ENCODE measurements around the gene LPP.

Gene LPP

GRCh38 chr3:188673646-188674186, 519.8 kb downstream of the LPP start:
- peak; percentile 99 for ATAC-seq (ENCODE audit: low read depth)
- no peaks in the 10 kb centered on the region for H3K36me3 ChIP-seq (ENCODE audit: low read depth)
- H3K4me3 ChIP-seq (ENCODE audit: severe bottlenecking), result no peak overlapping the region
- H3K4me1 ChIP-seq (ENCODE audit: insufficient read depth, poor library complexity, severe bottlenecking), result peaks cover 34% of the 10 kb centered on the region
- DNase-seq (ENCODE audit: low spot score), result no peak
- peak overlapping the region; percentile 88 for H3K27ac ChIP-seq (ENCODE audit: poor library complexity, severe bottlenecking)
- H3K9me3 ChIP-seq (ENCODE audit: severe bottlenecking), result no peaks in the 10 kb centered on the region
- no peak for TF ChIP-seq CTCF (IDR thresholded peaks at IDR 0.05; ENCODE audit: poor library complexity, severe bottlenecking)
- no peaks in the 10 kb centered on the region for H3K27me3 ChIP-seq (ENCODE audit: insufficient read depth, poor library complexity, severe bottlenecking)

GRCh38 chr3:188674595-188674994, 520.6 kb downstream of the LPP start:
- Histone ChIP-seq H3K4me1 (ENCODE audit: insufficient read depth, poor library complexity, severe bottlenecking) (peaks cover 36% of the 10 kb centered on the region), H3K27ac (ENCODE audit: poor library complexity, severe bottlenecking) (peak overlapping the region; percentile 88), H3K4me3 (ENCODE audit: severe bottlenecking) (no peak overlapping the region), H3K9me3 (ENCODE audit: severe bottlenecking) (no peaks in the 10 kb centered on the region), H3K27me3 (ENCODE audit: insufficient read depth, poor library complexity, severe bottlenecking) (no peaks in the 10 kb centered on the region), H3K36me3 (ENCODE audit: low read depth) (no peaks in the 10 kb centered on the region)
- ATAC-seq (ENCODE audit: low read depth) (no peak), DNase-seq (ENCODE audit: low spot score) (no peak)
- TF ChIP-seq CTCF (IDR thresholded peaks at IDR 0.05; ENCODE audit: poor library complexity, severe bottlenecking), result no peak

GRCh38 chr3:188677344-188677743, 523.4 kb downstream of the LPP start:
- no peaks in the 10 kb centered on the region for H3K9me3 ChIP-seq (ENCODE audit: severe bottlenecking)
- H3K4me1 ChIP-seq (ENCODE audit: insufficient read depth, poor library complexity, severe bottlenecking), result peaks cover 33% of the 10 kb centered on the region
- H3K27me3 ChIP-seq (ENCODE audit: insufficient read depth, poor library complexity, severe bottlenecking), result no peaks in the 10 kb centered on the region
- H3K36me3 ChIP-seq (ENCODE audit: low read depth), result no peaks in the 10 kb centered on the region
- H3K4me3 ChIP-seq (ENCODE audit: severe bottlenecking), result no peak overlapping the region
- no peak for DNase-seq (ENCODE audit: low spot score)
- H3K27ac ChIP-seq (ENCODE audit: poor library complexity, severe bottlenecking), result no peak overlapping the region
- ATAC-seq (ENCODE audit: low read depth), result no peak
- no peak for TF ChIP-seq CTCF (IDR thresholded peaks at IDR 0.05; ENCODE audit: poor library complexity, severe bottlenecking)

GRCh38 chr3:188680189-188680588, 526.2 kb downstream of the LPP start:
- ATAC-seq (ENCODE audit: low read depth), result no peak

More at GRCh38 chr3:188680189-188680588, 526.2 kb downstream of the LPP start:
- H3K27ac ChIP-seq (ENCODE audit: poor library complexity, severe bottlenecking), result no peak overlapping the region
- DNase-seq (ENCODE audit: low spot score), result no peak
- no peaks in the 10 kb centered on the region for H3K9me3 ChIP-seq (ENCODE audit: severe bottlenecking)
- peaks cover 20% of the 10 kb centered on the region for H3K4me1 ChIP-seq (ENCODE audit: insufficient read depth, poor library complexity, severe bottlenecking)
- no peaks in the 10 kb centered on the region for H3K27me3 ChIP-seq (ENCODE audit: insufficient read depth, poor library complexity, severe bottlenecking)
- no peak for TF ChIP-seq CTCF (IDR thresholded peaks at IDR 0.05; ENCODE audit: poor library complexity, severe bottlenecking)
- no peaks in the 10 kb centered on the region for H3K36me3 ChIP-seq (ENCODE audit: low read depth)
- no peak overlapping the region for H3K4me3 ChIP-seq (ENCODE audit: severe bottlenecking)
